ENCODE results near the gene SMAD6. TPM values are rescaled to one million over a fixed set of nuclear protein-coding genes. Genes with fewer than 3 reads are reported as not detected.

The SMAD6 gene
- total and polyA plus RNA-seq, 9 of the 15 experiments (the other 6 are each of a cell fraction or from before 2014, with no cell fraction given): 0.10 to 15.5 (median 3.7) TPM

GRCh38 chr15:66670762-66671580, 31.1 kb upstream of the SMAD6 start (continued):
- TF ChIP-seq, protein P1, sequence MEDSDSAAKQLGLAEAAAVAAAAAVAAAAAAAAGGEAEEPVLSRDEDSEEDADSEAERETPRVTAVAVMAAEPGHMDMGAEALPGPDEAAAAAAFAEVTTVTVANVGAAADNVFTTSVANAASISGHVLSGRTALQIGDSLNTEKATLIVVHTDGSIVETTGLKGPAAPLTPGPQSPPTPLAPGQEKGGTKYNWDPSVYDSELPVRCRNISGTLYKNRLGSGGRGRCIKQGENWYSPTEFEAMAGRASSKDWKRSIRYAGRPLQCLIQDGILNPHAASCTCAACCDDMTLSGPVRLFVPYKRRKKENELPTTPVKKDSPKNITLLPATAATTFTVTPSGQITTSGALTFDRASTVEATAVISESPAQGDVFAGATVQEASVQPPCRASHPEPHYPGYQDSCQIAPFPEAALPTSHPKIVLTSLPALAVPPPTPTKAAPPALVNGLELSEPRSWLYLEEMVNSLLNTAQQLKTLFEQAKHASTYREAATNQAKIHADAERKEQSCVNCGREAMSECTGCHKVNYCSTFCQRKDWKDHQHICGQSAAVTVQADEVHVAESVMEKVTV (CRISPR knock-in tag; IDR thresholded peaks at IDR 0.05): no peak
- TF ChIP-seq, protein P2, sequence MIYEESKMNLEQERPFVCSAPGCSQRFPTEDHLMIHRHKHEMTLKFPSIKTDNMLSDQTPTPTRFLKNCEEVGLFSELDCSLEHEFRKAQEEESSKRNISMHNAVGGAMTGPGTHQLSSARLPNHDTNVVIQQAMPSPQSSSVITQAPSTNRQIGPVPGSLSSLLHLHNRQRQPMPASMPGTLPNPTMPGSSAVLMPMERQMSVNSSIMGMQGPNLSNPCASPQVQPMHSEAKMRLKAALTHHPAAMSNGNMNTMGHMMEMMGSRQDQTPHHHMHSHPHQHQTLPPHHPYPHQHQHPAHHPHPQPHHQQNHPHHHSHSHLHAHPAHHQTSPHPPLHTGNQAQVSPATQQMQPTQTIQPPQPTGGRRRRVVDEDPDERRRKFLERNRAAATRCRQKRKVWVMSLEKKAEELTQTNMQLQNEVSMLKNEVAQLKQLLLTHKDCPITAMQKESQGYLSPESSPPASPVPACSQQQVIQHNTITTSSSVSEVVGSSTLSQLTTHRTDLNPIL (CRISPR knock-in tag; IDR thresholded peaks at IDR 0.05): no peak
- no peak for TF ChIP-seq ZNF764 (CRISPR knock-in tag; IDR thresholded peaks at IDR 0.05; ENCODE audit: low read depth)
- no peak for TF ChIP-seq STAT5A (IDR thresholded peaks at IDR 0.05; ENCODE audit: borderline replicate concordance, low read length)
- peak; percentile 64 to 84; a peak in 3 of 4 replicates for TF ChIP-seq KDM1A (IDR thresholded peaks at IDR 0.05)
- TF ChIP-seq BCOR (IDR thresholded peaks at IDR 0.05): peak; percentile 94
- TF ChIP-seq ADNP (tag; IDR thresholded peaks at IDR 0.05): peak; percentile 67
- TF ChIP-seq BRD4 (IDR thresholded peaks at IDR 0.05): no peak
- peak in 1 of 2 experiments; percentile 32; a peak in 1 of 4 replicates for TF ChIP-seq MAZ (CRISPR knock-in tag; conservative IDR thresholded peaks at IDR 0.05 in 1 of 2, IDR thresholded peaks at IDR 0.05 in 1 of 2)
- no peak for TF ChIP-seq CXXC5 (CRISPR knock-in tag; IDR thresholded peaks at IDR 0.05)
- no peak for TF ChIP-seq KLF10 (CRISPR knock-in tag; IDR thresholded peaks at IDR 0.05)
- no peak for TF ChIP-seq FOXJ3 (CRISPR knock-in tag; IDR thresholded peaks at IDR 0.05)
- peak; percentile 79 for TF ChIP-seq ZFP36 (IDR thresholded peaks at IDR 0.05; ENCODE audit: low read depth, low read length, partially characterized antibody)
- peak; percentile 95 for TF ChIP-seq HDGF (IDR thresholded peaks at IDR 0.05)
- TF ChIP-seq ZNF121 (CRISPR knock-in tag; conservative IDR thresholded peaks at IDR 0.05): peak; percentile 96

All from K562 (cell line).